Activated CD8-positive, alpha-beta memory T cell treated with anti-CD3 and anti-CD28 coated beads for 1 hour (primary cell): ENCODE measurements around the gene ASL.
"Not testable (repeated sequence)": the region's sequence is repeated elsewhere in the genome, so short reads cannot be mapped to it uniquely, and the experiment has no call there.

Experiments
- DNase-seq, 2 donors: peaks; one replicate each; pipeline ENCODE4 v3.0.0-alpha.2; 2020; ENCODE audit warnings: low read depth in 1 of 2; ENCODE audit errors: extremely low read depth in 1 of 2

ASL gene

GRCh38 chr7:66072208-66072607 lies 3.4 kb upstream of the ASL start:
- DNase-seq: not testable (repeated sequence)

DNA sequence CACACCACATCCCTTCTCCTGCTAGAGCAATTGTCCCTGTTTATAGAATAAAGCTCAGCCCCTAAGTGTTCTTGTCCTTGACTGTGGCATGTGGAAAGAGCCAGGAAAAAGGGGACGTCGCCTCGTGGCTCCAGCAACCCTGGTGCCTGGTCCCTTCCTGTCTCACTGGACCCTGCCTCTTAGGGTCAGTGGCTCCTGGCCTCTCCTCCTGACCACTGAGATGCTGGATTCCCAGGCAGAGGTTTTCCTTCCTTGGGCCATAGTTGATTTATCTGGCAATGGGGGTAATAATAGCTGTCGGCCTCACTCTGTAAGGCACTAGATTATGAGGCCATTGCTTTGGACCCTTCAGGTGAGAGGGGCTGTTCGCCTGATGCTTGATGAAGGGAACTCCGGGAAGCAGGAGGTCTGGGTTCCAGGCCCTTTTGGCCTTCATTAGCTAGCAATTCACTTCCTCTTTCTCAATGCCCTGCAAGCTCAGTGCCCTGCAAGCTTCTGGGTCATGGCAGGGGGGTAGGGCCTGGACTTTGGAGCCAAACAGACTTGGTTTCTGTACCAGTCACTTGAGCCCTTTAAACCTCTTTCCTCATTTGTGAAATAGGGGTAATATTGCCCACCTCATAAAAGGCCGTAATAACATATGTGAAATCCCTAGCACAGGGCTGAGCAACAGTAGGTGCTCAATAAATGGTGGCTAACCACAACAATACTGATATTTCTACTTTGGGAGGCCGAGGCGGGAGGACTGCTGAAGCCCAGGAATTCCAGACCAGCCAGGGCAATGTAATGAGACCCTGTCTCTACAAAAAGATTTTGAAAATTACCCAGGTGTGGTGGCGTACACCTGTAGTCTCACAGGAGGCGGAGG lies 1.1 kb downstream of the ASL start:
- DNase-seq: no peak

DNA sequence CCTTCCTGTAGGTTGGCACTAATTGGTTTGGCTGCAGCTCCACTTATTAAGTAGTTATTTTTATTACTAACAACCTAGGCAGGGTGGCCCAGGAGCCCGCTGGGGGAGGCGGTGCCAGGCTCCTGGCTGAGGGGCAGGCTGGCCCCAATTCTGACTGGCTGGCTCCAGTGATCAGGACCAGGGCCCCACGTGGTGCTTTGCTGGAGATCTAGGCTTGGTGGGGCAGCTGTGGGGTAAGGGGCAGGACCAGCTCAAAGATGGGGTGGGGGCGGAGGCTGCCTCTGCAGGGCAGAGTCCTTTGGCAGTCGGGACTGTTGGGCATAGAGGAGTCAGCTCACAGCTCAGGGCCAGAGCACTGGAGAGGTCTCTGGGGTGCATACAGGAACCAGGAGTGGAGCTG lies 2.4 kb downstream of the ASL start:
- no peak for DNase-seq

DNA sequence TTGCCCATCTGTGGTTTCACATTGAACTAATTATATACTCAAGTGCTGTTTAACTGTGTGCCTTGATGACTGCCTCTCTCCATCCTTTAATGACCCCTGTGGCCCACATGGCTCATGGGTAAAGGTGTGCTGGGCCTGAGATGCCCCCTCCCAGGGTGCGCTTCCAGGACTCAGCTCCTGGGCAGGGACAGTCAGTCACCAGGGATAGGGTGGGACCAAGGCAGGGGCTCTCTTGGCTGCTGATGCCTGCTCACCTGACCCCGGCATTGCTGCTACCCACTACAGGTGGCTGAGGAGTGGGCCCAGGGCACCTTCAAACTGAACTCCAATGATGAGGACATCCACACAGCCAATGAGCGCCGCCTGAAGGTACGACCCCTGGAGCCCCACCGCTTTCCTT lies 6.5 kb downstream of the ASL start:
- DNase-seq: no peak

- DNase-seq: no peak
Observed at GRCh38 chr7:66082886-66083415, 7.3 kb downstream of the ASL start.

DNA sequence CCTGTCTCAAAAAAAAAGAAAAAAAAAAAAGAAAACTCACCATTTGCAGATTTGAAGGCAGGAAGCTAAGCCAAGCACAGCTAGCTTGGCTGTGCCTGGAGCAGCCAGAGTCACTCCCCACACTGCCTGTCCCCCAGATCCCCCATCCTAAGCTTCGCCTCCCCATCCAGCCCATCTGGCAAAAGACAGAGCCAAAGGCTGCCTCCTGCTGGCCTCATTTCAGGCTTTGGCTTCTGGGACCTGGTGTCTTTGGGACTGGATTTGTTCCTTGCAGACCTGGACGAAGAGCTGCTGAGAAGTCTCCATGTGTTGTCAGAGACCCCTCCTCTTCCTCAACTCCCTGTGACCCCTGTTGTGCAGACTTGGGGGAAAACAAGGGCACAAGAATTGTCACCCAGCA lies 8.1 kb downstream of the ASL start:
- no peak for DNase-seq

DNA sequence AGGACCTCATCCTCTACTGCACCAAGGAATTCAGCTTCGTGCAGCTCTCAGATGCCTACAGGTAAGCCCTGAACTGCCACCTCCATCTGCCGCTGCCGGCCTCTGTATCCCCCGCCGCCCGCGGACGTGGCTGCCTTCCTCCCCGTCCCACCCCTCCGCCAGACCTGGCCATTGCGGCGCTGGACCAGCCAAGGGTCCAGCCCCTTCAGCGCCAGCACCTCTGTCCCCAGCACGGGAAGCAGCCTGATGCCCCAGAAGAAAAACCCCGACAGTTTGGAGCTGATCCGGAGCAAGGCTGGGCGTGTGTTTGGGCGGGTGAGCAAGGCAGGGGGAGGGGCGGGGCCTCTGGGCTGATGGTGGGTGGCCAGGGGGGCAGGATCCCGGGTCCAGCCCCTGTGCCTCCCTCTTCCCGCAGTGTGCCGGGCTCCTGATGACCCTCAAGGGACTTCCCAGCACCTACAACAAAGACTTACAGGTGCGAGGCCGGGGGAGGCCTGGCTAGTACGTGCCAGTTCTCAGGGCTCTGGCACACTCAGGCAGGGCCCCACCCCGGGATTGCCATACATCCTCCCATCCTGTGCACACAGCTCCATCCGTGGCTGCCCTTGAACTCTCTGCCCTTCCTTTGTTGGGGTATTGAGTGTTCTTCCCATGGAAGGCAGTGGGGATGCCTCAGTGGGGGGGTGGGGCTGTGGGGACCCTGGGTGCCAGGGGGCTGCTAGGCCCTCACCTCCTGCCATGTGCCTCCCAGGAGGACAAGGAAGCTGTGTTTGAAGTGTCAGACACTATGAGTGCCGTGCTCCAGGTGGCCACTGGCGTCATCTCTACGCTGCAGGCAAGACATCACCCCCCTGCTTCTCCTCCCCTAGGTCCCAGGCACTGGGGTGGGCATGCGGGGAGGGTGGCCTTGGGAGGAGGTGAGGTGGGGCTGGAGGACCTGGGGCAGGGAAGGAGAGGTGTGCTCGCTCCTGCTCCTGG lies 13.5 kb downstream of the ASL start:
- no peak for DNase-seq

DNA sequence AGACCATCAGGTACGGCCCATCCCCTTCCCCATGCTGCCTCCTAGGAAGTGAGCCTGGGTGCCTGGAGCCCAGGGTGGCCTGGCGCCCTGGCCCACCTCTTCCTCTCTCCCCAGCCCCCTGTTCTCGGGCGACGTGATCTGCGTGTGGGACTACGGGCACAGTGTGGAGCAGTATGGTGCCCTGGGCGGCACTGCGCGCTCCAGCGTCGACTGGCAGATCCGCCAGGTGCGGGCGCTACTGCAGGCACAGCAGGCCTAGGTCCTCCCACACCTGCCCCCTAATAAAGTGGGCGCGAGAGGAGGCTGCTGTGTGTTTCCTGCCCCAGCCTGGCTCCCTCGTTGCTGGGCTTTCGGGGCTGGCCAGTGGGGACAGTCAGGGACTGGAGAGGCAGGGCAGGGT lies 17.0 kb downstream of the ASL start:
- no peak for DNase-seq

- DNase-seq: no peak
Observed at GRCh38 chr7:66095010-66095409, 19.4 kb downstream of the ASL start.

GRCh38 chr7:66099232-66099550 lies 23.6 kb downstream of the ASL start:
- no peak for DNase-seq

DNA sequence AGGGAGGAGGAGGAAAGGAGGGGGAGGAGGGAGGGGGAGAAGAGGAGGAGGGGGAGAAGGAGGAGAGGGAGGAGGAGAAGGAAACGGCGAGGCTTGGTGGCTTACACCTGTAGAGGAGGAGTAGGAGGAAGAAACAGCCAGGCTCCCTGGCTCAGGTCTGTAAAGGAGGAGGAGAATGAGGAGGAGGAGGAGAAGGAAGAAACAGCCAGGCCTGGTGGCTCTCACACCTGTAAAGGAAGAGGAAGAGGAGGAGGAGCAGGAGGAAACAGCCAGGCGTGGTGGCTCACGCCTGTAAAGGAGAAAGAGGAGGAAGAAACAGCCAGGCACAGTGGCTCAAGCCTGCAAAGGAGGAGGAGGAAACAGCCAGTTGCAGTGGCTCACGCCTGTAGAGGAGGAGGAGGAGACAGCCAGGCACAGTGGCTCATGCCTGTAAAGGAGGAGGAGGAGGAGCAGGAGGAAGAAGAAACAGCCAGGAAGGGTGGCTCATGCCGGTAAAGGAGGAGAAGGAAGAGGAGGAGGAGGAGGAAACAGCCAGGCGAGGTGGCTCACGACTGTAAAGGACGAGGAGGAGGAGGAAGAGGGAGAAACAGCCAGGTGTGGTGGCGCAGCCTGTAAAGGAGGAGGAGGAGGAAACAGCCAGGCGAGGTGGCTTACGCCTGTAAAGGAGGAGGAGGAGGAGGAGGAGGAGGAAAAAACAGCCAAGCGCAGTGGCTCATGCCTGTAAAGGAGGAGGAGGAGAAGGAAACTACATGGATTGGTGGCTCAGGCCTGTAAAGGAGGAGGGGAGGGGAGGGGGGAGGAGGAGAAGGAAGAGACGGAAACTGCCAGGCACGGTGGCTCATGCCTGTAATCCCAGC lies 24.2 kb downstream of the ASL start:
- no peak for DNase-seq

- no peak for DNase-seq
Observed at GRCh38 chr7:66100408-66101050, 24.9 kb downstream of the ASL start.

GRCh38 chr7:66102168-66102567 lies 26.5 kb downstream of the ASL start:
- not testable (repeated sequence) for DNase-seq

DNA sequence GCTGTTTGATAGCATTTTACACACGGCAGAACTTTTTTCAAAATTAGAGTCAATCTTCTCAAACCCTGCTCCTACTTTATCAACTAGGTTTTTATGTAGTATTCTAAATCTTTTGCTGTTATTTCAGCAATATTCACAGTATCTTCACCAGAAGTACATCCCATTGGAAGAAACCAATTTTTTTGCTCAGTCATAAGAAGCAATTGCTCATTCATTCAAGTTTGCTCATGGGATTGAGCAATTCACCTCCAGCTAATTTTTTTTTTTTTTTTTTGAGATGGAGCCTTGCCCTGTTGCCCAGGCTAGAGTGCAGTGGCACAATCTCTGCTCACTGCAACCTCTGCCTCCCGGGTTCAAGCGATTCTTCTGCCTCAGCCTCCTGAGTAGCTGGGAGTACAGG lies 28.4 kb downstream of the ASL start:
- not testable (repeated sequence) for DNase-seq

DNA sequence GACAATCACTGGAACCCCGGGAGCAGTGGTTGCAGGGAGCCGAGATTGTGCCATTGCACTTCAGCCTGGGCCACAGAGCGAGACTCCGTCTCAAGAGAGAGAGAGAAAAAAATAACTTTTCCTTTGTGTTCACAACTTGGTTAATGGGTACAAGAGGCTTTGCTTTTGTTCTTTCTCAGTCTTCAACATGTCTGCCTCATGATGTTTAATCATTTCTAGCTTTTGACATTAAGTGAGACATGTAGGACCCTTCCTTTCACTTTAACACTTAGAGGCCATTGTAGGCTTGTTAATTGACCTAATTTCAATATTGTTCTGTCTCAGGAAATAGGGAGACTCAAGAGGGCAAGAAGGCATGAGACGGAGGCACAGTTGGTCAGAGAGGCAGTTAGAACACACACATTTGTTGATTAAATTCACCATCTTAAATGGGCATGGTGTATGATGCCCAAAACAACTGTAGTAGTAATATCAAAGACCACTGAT lies 29.7 kb downstream of the ASL start:
- no peak for DNase-seq

DNA sequence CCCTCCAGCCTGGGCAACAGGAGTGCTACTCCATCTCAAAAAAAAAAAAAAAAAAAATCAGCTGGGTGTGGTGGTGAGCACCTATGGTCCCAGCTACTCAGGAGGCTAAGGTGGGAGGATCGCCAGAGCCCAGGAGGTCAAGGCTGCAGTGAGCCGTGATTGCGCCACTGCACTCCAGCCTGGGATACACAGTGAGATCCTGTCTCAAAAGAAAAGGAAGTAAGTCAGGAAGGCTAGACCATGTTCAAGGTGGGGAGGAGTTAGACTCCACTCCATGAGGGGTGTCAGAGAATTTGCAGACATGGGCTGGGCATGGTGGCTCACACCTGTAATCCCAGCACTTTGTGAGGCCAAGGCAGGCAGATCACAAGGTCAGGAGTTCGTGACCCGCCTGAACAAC lies 32.8 kb downstream of the ASL start:
- not testable (repeated sequence) for DNase-seq

DNA sequence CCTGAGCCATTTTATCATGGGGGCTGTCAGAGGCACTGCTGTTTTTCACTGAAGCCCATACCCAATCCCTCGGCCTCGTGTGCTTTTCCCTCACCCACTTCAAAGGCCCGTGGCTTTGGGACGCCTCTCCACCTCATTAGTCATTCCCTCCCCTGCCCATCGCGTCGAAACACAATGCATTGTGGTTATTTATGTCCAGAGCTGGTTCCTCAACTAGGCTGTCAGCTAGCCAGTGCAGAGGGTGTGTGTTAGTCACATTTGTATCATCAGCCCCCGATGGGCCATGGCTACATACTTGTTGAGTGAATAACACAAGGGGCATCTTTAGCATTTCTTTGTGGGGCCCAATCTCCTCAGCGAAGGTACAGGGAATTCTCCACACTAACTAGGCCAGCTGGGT lies 35.2 kb downstream of the ASL start:
- no peak for DNase-seq

DNA sequence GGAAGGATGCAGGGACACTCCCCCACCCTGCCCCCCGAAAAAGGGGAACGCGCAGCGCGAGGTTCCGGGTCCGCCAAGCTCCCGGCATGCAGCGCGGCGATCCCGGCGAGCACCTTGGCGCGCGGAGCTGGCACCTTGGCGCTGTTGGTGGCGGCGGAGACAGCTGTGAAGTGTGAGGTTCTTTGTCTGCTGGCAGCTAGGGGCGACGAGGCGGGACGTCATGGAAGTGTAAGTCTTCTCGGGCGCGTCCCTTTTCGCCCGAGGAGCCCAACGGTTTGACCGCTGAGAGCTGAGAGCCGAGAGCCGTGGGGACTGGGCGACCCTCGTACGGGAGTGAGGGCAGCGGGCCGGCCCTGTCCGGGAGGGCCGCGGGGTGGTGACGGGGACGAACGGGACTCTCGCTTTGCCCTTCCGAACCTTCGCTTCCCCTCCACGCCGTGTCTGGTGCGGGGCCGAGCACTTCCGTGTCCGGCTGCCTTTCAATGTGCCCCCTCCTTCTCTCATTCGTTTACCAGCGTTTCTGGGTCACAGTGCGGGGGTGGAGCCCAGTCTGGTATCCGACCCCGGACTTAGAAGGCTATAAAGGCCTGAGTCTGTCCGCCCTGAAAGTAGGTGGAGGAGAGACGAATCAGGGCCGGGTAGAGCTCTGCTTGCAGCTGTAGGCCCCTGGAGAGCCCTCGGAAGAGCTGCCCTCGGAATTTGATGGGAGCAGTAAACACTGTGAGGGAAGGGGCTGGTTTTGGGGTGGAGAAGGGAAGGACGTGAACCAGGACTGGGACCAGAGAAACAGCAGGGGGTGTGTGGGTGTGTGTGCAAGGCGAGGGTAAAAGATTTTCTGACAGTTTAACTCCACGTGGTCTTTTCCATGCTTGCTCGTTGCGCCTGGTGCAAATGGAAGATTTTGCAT lies 39.4 kb downstream of the ASL start, which contains the start of gene CRCP:
CRCP (plus strand) TSS at position 105 of the 907 bp plus-strand sequence; CDS start at position 221, 116 bp downstream.
- DNase-seq: peak; percentile 52 to 82
